Measurements from ENCODE around the gene OTP.

- TF ChIP-seq CTCF (IDR thresholded peaks at IDR 0.05): peak; percentile 18; the same call in 1 of the 2 replicates
- TF ChIP-seq YY1 (IDR thresholded peaks at IDR 0.05; ENCODE audit: low read depth): no peak
- no peak for TF ChIP-seq TAF1 (IDR thresholded peaks at IDR 0.05; ENCODE audit: borderline replicate concordance, low read depth, low read length)
- TF ChIP-seq TCF12 (IDR thresholded peaks at IDR 0.05): no peak
- no peak for TF ChIP-seq REST (IDR thresholded peaks at IDR 0.05; ENCODE audit: low read depth, low read length)
- no peak for TF ChIP-seq POLR2AphosphoS5 (IDR thresholded peaks at IDR 0.05; ENCODE audit: low read depth, low read length)
- TF ChIP-seq MXI1 (IDR thresholded peaks at IDR 0.05; ENCODE audit: low read depth, low read length): no peak
These were observed 8.3 kb downstream of the OTP start for GRCh38 chr5:77630114-77630680.

Measured in SK-N-SH (cell line).